Gastroesophageal sphincter (tissue), 4 donors: ENCODE data around the gene SMG6. TPM values are rescaled to one million over a fixed set of nuclear protein-coding genes. Genes with fewer than 3 reads are reported as not detected.

ENCODE experiments used
- ATAC-seq: fragments of 150-250 bp; one replicate; pipeline ENCODE4 v1.9.1; 2016; ENCODE audit warnings: mild to moderate bottlenecking, moderate library complexity
- H3K27ac ChIP-seq, 4 donors: fragments of 200-600 bp; sonication (generic) in 3 of 4; 1 replicate in 3 of 4; 2 replicates in 1 of 4; pipeline ENCODE4 v1.5.1; 2016 to 2019
- H3K27me3 ChIP-seq: fragments of 200-600 bp; sonication (generic); one replicate; pipeline ENCODE4 v1.5.1; 2019
- H3K36me3 ChIP-seq, 2 donors: fragments of 200-600 bp; sonication (generic); one replicate each; pipeline ENCODE4 v1.5.1; 2019; ENCODE audit warnings: control low read depth in 1 of 2
- H3K4me1 ChIP-seq, 3 donors: fragments of 200-600 bp; sonication (generic); 1 replicate in 2 of 3; 2 replicates in 1 of 3; pipeline ENCODE4 v1.5.1; 2016 to 2019; ENCODE audit warnings: control low read depth in 2 of 3
- H3K4me3 ChIP-seq, 2 donors: fragments of 200-600 bp; sonication (generic); one replicate each; pipeline ENCODE4 v1.5.1; 2019; ENCODE audit warnings: mild to moderate bottlenecking in 1 of 2, moderate library complexity in 1 of 2
- H3K9me3 ChIP-seq, 3 donors: fragments of 200-600 bp; sonication (generic); one replicate each; pipeline ENCODE4 v1.5.1; 2017 to 2019; ENCODE audit warnings: control low read depth in 2 of 3
- CTCF ChIP-seq, 4 experiments: fragments of 200-600 bp in 2 of 4; fragments of 450-650 bp in 2 of 4; sonication (generic) in 1 of 4; IDR thresholded peaks; one replicate each; pipeline ENCODE4 v1.5.1; 2017 to 2019; ENCODE audit warnings: antibody characterized with exemption in 4 of 4, mild to moderate bottlenecking in 2 of 4, moderate library complexity in 2 of 4
- EP300 ChIP-seq: sonication (generic); formaldehyde crosslinking; IDR thresholded peaks from one replicate; pipeline ENCODE4 v1.6.1; 2017; ENCODE audit warnings: antibody characterized with exemption, mild to moderate bottlenecking
- POLR2A ChIP-seq, 2 donors: fragments of 450-650 bp; IDR thresholded peaks; one replicate each; pipeline ENCODE4 v1.6.1; 2017; ENCODE audit warnings: antibody characterized with exemption in 2 of 2, mild to moderate bottlenecking in 2 of 2, moderate library complexity in 1 of 2
- POLR2AphosphoS5 ChIP-seq: sonication (generic); formaldehyde crosslinking; IDR thresholded peaks from one replicate; pipeline ENCODE4 v1.6.1; 2017; ENCODE audit warnings: antibody characterized with exemption
- WGBS, 2 donors: methylation state at CpG; one replicate each; pipeline ENCODE4 v1.1.5; 2018; ENCODE audit warnings: low coverage in 1 of 2; 5-methylcytosine and 5-hydroxymethylcytosine counted together
- total RNA-seq, 4 donors: library from RNA; depleted of rRNA; stranded (reverse); fragments of >200 nt; gene quantifications; one replicate each; pipeline ENCODE4 v1.1.0, GENCODE V29; 2016

SMG6 gene
- total RNA-seq, 4 donors from 2014 or later, result 27.2 to 75.5 (median 43.9) TPM

- Histone ChIP-seq H3K4me3 (no peak overlapping the region), H3K27ac (no peak overlapping the region), H3K9me3 (no peaks in the 10 kb centered on the region), H3K27me3 (peaks cover 21% of the 10 kb centered on the region), H3K4me1 (peaks cover 0 to 56% (median 21%) of the 10 kb centered on the region in 3 donors), H3K36me3 (peaks cover 0 to 21% of the 10 kb centered on the region in 2 donors)
- no peak for TF ChIP-seq POLR2AphosphoS5
- TF ChIP-seq CTCF (IDR thresholded peaks at IDR 0.05), result no peak
- TF ChIP-seq POLR2A (IDR thresholded peaks at IDR 0.05), result no peak
- no peak for TF ChIP-seq EP300
- ATAC-seq, result no peak
- 96% methylated on average over 3 of the region's 6 CpGs; no CpG with 5 or more reads in 1 of the 2 donors for WGBS, 2 donors
These were observed 256.0 kb downstream of the SMG6 start for GRCh38 chr17:2047590-2047989.

- no peaks in the 10 kb centered on the region for H3K27me3 ChIP-seq
- peaks cover 0 to 49% (median 18%) of the 10 kb centered on the region in 3 donors for H3K4me1 ChIP-seq
- H3K27ac ChIP-seq, result peak overlapping the region in 2 of 4 donors; percentile 6 to 31
- H3K9me3 ChIP-seq, result no peaks in the 10 kb centered on the region
- H3K4me3 ChIP-seq, result no peak overlapping the region
- no peak for ATAC-seq
- peaks cover 0 to 36% of the 10 kb centered on the region in 2 donors for H3K36me3 ChIP-seq
- TF ChIP-seq POLR2AphosphoS5 (no peak), CTCF (IDR thresholded peaks at IDR 0.05) (no peak), POLR2A (IDR thresholded peaks at IDR 0.05) (no peak), EP300 (no peak)
- WGBS, 2 donors, result 33 to 86% methylated on average over 1 of the region's 5 CpGs
These were observed 259.2 kb downstream of the SMG6 start for GRCh38 chr17:2044263-2044894.

- H3K4me1 ChIP-seq, result peaks cover 0 to 43% (median 13%) of the 10 kb centered on the region in 3 donors
- no peak overlapping the region for H3K4me3 ChIP-seq
- no peak for ATAC-seq
- H3K27me3 ChIP-seq, result no peaks in the 10 kb centered on the region
- WGBS, 2 donors, result 39 to 47% methylated on average over 2 to 3 of the region's 6 CpGs
- H3K9me3 ChIP-seq, result no peaks in the 10 kb centered on the region
- H3K27ac ChIP-seq, result peak overlapping the region in 1 of 4 donors; percentile 92
- H3K36me3 ChIP-seq, result peaks cover 0 to 42% of the 10 kb centered on the region in 2 donors
- no peak for TF ChIP-seq POLR2AphosphoS5
These were observed 259.8 kb downstream of the SMG6 start for GRCh38 chr17:2043785-2044184.

- peak overlapping the region in 3 of 4 donors; percentile 92 to 97 (median 92) for H3K27ac ChIP-seq
- H3K4me1 ChIP-seq, result peaks cover 0 to 39% (median 13%) of the 10 kb centered on the region in 3 donors
- H3K36me3 ChIP-seq, result peaks cover 0 to 50% of the 10 kb centered on the region in 2 donors
- ATAC-seq, result no peak
- peak overlapping the region in 1 of 2 donors; percentile 82 for H3K4me3 ChIP-seq
- no peaks in the 10 kb centered on the region for H3K9me3 ChIP-seq
- no peak for TF ChIP-seq CTCF (IDR thresholded peaks at IDR 0.05)
- no peak for TF ChIP-seq POLR2AphosphoS5
- no peak for TF ChIP-seq POLR2A (IDR thresholded peaks at IDR 0.05)
- TF ChIP-seq EP300, result no peak
- 50 to 100% methylated on average over 1 to 3 of the region's 5 CpGs for WGBS, 2 donors
- no peaks in the 10 kb centered on the region for H3K27me3 ChIP-seq
These were observed 260.7 kb downstream of the SMG6 start for GRCh38 chr17:2042933-2043332.

- Histone ChIP-seq H3K27ac (peak overlapping the region; percentile 72 to 97 (median 92)), H3K36me3 (peaks cover 0 to 56% of the 10 kb centered on the region in 2 donors), H3K4me3 (peak overlapping the region; percentile 77 to 82), H3K27me3 (no peaks in the 10 kb centered on the region), H3K9me3 (no peaks in the 10 kb centered on the region), H3K4me1 (peaks cover 0 to 39% (median 13%) of the 10 kb centered on the region in 3 donors)
- peak; percentile 3 for ATAC-seq
- TF ChIP-seq EP300 (no peak), POLR2AphosphoS5 (no peak), POLR2A (IDR thresholded peaks at IDR 0.05) (no peak), CTCF (IDR thresholded peaks at IDR 0.05) (peak in 1 of 4 experiments; percentile 21)
- WGBS, 2 donors, result 1 to 18% methylated on average over 7 to 8 of the region's 17 CpGs
These were observed 261.2 kb downstream of the SMG6 start for GRCh38 chr17:2042390-2042847.
